ENCODE measurements around the gene PDZD2.
"Not testable (repeated sequence)": the region's sequence is repeated elsewhere in the genome, so short reads cannot be mapped to it uniquely, and the experiment has no call there.

The PDZD2 gene

DNA sequence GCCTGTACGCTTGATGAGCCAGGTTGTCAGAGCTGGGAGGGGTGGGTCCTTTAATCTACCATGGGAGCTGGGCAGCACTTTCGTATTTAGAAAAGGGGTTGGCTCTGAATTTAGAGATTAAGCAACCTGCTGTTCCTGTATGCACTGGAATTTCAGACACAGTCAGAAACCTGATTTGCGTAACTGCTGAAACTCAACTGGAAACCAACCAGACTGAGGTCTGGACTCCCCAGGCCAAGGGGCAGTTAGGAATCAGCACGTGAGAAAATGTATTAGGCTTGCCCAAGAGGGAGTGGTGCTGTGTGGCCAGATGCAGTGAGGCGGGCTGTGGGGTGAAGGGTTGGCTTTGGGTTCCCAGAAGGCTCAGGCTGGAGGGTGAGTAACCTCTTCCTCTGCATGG lies 300.2 kb downstream of the PDZD2 start:
- DNase-seq, result no peak

DNA sequence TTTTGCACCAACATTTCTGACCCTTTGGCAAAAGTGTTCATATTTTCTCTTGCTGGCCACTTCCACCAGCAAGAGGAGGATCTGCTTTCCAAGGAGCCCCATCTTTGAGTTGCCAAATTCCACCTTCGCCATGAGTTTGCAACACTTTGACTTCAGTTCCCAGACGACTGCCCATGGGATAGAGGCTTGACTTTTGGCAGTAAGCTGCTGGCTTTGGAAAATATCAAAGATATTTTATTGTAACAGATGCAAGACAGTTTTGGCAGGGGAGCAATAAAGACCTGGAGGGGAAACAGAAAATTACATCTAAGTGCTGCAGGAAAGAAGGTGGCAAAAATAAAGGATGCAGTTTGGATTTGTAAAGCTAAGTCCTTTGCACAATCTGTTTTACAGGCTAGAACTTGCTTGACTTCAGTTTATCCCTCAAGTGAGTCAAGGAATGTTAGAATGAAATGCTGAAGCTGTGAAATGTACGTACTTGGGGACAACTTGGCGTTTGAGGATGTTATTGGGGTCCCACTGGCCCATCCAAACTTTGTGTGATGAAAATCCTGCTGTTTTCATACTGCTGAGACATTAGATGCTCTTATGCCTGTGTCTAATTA lies 302.3 kb downstream of the PDZD2 start:
- no peak for DNase-seq

DNA sequence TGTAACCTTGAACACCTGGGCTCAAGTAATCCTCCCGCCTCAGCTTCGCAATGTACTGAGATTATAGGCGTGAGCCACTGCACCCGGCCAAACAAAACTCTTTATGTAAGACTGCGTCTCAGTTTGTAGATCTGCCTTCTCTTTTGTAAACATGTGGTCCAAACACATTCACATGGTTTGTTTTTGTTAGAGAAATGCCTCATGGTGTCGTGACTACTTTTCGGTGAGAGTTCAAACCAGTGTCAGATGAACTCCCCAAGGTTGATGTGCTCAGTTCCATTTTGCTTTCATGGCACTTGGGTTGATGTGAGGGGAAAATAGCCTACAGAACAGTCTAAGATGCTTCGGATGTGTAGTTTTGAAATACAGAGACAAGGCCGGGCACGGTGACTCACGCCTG lies 303.6 kb downstream of the PDZD2 start:
- no peak for DNase-seq

DNA sequence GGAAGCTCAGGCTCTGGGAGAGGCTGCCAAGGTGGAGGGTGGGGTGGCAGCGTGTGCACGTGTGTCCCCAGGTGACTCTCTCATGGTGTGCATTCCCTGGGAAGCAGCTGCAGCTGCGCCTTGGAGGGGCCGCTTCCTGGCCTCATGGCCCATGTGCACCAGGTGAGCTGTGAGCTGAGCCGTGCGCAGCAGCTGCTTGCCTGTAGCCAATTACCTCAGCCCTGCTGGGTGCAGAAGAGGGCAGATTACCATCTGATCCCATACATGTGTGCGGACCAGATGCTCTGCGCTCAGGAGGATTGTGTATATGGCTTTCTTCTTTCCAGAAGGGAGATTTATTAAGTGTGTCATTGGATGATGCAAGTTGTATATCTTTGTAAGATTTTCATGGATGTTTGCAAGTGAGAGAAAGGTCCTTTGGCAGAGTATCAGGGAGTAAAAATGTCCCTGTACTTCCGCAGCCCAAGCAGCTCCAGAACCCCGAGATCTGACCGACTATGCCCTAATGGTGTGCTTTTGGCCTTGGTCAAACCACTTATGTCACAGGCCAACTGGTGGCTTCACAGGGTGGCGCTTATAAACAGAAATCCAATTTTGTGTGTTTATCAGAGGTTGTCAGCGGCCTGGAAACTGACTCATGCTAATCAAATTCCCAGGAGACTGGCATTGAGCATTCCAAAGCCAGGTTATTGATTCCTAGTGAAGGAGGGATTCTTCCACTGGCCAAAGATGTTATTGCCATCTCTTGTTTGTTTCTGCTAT lies 305.9 kb downstream of the PDZD2 start:
- no peak for DNase-seq

DNA sequence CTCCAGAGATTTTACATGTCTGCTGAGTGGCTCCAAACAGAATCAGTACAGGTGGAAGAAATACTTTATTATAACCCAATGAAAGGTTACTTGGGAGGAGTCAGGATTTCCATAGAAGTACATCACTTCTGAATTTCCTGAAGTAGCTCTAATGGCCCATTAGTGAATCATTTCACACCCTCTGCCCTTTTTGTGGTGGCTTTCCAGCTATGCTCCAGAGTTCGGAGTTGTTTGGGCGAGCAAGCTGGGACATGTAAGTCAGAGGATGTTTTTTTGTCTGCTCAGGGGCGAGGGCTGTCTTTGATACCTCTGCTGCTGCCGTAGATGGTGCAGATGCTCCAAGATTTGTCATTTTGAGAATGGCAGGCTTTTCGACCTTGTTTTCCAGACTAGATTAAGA lies 309.1 kb downstream of the PDZD2 start:
- DNase-seq, result no peak

DNA sequence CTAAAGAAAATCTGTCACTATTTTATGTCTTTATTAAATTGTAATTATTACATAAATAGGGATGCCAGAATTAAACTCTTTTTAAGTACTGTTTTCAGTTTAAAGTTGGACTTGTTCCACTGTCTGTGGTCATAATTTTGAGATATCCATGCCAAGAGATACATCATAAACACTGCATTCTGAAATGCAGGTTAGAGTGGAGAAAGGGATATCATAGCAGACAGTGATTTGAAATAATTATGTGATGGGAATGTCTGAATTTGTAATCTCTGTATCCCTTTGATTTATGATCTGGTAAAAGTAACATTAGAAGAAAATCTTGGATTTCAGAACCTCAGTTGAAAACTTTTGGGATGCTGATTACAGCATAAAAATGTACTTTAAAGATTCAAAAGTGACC lies 313.1 kb downstream of the PDZD2 start:
- no peak for DNase-seq

DNA sequence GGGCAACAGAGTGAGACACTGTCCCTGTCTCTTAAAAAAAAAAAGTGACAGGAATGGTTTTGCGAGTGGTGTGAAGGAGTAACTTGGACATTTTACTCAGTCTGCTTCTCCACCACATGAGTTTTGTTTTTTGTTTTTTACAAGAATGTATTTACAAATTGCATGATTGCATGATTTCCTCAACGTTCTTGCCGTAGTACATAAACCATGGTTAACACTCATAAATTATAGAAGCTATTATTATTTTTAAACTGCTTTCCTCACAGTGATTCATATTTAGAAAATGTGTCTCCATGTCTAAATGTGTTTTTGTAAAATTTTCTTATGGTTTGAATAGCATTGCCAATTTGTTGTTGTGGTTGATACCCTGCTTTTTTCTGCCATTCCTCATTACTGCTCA lies 315.2 kb downstream of the PDZD2 start:
- DNase-seq, result no peak

DNA sequence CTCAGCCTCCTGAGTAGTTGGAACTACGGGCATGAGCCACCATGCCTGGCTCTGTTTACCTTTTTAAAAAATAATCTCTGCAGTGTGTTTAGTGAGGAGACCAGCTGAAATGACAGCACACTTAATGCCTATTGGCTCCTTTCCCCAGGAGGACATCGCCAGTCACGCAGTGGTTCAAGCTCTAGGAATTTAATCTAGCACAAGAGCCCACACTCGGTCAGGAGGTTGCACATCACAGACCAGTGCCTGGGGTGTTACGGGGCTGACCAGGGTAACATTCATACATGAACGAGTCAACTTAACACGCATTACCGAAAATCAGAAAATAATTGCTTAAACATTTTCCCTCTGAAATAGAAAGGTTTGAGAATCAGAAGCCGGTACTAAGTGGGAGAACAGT lies 318.2 kb downstream of the PDZD2 start:
- DNase-seq, result no peak

DNA sequence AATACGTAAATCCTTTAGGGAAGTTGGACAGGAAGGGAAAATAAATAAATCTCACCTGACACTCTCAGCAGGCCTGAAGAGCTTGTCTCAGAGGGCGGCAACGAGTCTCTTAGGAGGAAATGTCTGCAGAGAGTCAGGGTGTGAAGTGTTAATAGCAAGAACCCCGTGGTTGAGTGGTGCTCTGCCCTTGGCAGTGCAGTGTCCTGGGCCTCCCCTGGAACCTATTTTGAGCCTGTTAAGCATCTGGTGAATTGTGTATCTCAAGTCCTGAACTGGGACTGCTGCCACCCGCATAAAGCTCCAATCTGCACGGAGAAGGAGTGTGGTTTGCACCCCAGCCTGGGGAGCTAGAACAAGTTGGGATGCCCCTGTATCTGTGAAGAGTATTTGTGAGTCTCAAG lies 323.4 kb downstream of the PDZD2 start:
- DNase-seq, result no peak

DNA sequence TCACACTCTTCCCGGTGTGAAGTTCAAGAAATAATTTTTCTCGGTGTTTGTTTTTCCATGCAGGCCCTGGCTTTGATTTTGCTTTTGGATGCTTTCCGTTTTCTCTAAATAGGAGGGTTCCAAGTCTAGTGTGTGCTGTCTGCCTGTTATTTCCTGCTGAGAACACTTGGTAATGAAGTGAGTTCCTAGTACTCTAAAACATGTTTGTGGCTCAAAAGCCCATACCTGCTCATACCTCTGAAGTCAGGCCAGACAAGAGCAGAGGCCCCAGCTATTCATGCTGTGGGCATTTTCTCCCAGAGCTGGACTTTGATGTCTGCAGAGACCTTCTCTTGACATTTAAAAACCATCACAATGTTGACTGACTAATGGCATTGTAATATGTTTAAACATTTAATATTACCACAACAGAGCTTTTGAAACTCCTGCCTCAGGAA lies 324.0 kb downstream of the PDZD2 start:
- no peak for DNase-seq

DNA sequence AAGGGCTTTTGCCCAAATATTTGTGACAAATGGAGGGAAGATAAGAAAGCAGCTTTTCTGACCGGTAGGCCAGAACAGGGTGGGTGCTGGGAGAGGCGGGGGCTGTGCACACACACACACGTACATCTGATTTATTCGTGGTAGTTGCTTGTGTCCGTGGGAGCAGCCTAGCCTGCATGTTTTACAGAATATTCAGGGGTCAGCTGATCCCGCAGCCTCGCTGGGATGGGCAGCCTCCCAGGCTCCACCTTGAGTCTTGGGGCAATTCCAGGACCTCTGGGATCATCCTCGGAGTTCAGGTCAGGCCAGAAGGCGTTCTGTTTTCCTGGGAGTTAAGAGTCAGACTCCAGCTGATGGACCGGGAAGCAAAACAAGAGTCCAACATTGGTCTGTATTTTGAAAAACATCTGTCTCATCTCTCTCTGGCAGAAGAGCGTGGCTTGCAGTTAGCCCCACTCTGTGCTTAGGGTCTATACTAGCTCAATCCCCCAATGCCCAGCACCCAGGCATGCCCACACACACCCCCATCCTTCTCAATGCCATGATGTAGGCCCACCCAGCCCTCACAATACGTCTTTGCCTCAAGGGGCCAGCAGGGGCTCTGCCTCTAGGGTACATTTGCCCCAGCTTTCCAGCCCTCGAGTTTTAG lies 324.6 kb downstream of the PDZD2 start:
- no peak for DNase-seq

DNA sequence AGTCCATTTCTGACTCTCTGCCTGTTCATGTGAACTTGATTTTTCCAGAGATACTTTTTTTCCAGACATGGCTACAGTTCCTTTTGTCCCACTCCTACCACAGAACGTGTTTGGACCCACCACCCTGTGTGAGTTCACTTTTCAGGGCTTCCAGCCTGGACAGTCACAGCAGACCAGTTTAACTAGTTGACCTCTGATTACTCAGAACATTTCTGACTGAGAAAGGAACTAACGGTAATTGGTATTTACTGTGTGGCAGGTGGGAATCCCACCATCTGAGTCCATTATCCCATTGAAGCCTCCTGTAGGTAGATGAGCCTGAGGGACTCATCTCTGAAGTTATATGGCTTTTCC lies 325.1 kb downstream of the PDZD2 start:
- DNase-seq, result no peak

DNA sequence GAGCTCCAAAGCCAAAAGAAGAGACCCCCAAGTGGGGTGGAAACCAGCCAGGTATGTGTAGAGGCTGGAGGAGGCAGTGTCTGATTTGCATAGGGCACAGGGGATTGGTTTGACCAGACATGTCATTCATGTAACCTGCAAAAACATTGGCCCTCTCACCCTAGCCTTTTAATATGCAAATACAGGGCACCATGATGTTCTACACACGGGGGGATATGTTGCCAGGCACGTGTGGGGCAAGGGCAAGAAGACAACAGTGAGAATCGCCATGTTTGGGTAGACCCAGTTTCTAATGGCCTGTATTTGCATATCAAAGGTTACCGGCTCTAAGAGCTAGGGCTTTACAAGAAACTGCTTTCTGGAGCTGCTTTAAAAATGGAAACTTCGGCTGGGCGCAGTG lies 326.3 kb downstream of the PDZD2 start:
- DNase-seq, result no peak

DNA sequence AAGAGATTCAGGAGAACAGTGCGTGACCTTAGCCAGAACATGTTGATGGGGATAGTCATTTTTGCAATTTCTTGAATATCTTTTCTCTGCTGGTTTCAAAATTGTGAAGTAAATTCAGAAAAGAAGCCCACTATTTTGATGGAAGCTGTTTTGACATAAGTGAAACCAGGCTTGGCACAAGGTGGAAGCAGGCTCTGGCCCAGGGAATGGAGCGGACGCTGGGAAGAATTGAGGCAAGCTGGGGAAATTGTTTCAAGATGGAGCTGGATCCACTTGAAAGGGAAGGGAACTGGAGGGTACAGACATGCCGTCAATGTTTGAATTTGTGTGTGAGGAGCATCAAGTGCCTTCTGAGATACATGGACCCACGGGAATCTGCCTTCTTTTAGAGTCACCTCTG lies 328.0 kb downstream of the PDZD2 start:
- no peak for DNase-seq

DNA sequence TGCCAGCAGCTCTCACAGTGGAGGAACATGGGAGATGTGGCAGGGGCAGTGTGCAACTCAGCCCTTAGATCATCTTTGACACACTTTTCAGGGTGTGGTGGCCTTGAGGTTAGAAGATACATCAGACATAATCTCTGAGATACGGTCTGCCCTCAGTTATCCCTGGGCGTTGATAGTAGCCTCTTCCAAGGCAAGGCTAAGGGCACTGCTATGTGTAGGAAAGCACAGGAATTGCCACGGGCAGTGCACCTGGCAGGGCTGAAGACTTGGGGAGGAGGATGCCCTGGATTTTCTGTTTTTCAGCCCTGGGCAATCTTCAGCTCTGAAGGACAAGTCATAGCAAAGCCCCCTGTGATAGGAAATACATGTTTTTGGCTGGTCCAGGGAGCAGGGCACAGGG lies 328.5 kb downstream of the PDZD2 start:
- DNase-seq, result no peak

DNA sequence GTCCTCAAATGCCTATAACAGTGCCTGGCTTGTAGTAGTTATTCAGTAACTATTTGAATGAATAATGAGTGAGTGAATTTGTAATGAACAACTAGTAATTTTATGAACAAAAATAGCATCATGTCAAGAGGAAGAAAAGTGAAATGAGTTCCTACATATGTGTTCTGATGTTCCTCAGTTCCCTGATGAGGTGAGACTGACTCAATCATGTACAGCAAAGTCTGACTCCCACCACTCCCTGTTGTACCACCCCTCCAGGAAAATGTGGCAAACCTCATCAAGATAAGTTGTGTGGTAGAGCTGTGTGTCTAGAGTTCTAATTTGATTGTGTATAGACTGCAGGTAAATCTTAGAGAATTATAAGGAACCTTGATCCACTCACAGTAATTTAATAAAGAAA lies 333.6 kb downstream of the PDZD2 start:
- DNase-seq, result no peak

DNA sequence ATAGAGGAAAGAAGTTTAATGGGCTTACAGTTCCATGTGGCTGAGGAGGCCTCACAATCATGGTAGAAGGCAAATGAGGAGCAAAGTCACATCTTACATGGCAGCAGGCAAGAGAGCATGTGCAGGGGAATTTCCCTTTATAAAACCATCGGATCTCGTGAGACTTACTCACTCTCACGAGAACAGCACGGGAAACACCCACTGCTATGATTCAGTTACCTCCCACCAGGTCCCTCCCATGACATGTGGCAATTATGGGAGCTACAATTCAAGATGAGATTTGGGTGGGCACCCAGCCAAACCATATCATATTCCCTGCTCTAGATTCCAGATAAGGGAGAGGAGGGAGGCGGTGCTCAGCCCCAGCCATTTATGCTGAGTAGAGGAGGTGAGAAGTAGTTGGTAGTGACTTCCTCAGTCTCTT lies 336.3 kb downstream of the PDZD2 start:
- not testable (repeated sequence) for DNase-seq

DNA sequence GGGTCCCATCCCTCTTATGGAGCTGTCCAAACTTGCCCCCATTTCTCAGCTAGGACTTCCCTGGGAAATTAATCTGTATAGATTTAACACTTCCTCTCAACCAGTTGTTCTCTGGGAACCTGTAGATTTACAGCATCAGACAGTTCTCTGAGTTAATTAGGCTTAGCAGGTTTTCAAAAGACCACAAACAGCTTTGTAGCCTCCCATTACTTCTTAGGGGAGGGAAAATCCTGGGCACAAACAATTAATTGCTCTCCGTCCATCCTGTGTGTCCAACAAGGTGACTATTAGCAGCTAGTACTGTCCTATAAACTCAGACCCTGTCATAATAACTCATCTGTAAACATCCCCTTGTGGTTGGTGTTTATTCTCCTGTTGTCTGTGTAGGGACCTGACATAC lies 337.2 kb downstream of the PDZD2 start:
- no peak for DNase-seq

DNA sequence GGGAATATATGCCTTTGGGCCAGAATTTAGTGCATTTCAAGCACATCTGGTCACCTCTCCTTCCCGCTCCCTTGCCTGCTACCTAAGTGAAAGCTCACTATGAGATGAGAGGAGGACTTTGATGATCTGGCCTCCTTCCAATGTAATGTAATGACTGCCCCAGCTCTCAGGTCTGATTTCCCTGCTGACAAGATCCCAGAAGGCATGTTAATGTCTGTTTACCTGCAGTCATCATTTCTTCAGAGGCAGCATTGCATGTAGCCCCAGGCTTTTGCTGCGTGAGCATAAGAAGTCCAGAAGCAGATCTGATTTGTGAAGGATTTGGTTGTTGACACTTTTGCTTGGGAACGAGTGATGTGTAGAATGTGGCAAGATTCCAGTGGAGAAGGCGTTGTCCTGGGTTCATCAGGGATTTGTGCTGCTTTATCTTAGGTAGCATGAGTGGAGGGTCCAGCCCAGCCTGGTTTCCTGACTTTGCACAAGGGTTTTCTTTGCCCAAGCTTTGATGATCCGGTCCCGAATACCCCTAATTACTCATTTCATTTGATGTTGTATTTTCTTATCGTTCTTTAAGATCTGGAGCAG lies 342.5 kb downstream of the PDZD2 start:
- no peak for DNase-seq

DNA sequence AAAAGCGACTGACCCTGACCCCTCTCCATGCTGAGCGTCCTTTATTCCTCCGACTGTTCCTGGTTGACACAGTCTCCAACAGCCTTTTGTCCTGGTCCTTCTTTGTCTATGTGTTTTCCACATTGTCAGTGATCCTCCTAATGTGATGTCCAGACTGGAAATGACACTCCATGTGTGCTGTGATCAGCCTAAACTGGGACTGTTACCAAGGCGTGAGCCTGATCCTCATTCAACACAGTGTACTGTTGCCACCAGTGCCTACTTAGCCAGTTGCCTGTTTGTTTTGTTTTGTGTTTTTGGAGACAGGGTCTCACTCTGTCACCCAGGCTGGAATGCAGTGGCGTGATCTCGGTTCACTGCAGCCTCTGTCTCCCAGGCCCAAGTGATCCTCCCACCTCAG lies 343.1 kb downstream of the PDZD2 start:
- no peak for DNase-seq

DNA sequence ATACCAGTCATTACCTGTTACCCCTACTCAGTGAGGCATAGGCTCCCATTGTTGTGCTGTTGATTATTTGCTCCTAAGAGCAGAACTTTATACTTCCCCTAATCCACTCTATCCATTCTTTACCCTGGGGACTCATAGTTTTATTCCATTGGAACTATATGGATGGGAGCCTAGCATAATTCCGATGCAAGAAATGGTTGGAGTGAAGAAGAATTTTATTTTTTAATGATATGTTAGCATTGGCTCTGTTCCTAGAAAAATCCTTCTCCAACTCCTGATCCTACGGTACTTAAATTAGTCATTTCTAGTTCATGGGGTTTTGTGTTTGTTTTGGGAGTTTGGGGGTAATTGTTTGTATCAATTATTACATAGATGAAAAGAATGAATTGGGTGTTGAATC lies 343.7 kb downstream of the PDZD2 start:
- no peak for DNase-seq

DNA sequence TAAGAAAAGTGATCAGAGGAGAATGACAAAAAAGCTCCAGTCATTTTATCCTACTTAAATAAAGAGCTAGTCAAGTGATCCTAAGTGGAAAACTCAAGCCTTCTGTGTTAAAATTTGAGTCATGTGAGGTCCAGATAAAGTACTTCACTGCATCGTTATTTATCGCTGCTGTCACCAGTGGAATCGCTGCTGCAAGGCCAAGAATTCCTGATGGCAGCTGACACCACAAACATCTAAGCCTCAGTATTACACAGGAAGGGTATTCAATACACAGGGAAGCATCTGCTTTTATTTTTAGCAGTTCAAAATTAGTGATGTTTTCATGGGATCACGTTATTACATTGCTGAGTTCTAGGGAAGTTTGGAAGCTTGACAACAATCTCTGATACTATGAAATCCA lies 344.9 kb downstream of the PDZD2 start:
- no peak for DNase-seq

DNA sequence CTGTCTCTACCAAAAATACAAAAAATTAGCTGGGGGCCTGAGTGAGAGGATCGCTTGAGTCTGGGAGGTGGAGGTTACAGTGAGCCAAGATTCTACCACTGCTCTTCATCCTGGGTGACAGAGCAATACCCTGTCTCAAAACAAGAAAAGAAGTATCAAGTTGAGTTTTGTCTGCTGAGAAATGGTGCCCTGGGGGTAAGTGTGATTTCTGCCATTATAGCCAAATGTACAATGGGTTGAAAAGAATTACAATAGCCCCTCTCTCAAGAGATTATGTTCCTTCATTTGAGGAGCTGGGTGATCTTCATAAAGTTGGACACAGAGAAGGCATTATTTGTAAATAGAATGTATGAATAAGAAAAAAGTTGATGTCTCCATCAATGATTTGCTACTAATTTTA lies 345.8 kb downstream of the PDZD2 start:
- DNase-seq, result no peak

DNA sequence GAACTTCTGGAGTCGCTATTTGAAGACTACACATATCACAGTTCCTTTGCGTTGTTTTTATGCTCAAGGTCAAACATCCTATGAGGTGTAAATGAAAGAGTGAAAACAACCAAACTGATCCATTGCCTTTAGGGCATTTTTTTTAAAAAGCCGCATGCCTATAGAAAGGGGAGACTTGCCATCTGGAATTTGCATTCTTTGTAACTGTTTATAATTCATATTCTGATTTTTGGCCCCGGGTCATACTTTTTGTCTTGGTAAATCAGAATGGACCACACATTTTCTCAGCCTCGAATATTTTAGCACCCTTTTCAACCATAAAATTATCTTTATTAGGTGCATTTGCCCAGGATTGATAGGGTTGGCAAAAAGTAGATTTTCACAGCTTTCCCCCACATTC lies 347.2 kb downstream of the PDZD2 start:
- DNase-seq, result no peak

Data from activated T-cell treated with anti-CD3 and anti-CD28 coated beads, Interleukin-2, amount 50 U/mL, for 1 hour (primary cell).